Measurements from ENCODE around the gene RIBC1.

- TF ChIP-seq CTCF (IDR thresholded peaks at IDR 0.05) (no peak), POLR2A (IDR thresholded peaks at IDR 0.05) (no peak)
These were observed 19.1 kb upstream of the RIBC1 start for GRCh38 chrX:53403535-53403934.
